NCI-H748 (cell line): ENCODE results near the gene EBF3.

Experiments used
- DNase-seq: peaks from one replicate; lab custom pipeline; 2025; ENCODE audit not compliant: unreplicated experiment; lab: John Stamatoyannopoulos, UW

Gene EBF3

DNA sequence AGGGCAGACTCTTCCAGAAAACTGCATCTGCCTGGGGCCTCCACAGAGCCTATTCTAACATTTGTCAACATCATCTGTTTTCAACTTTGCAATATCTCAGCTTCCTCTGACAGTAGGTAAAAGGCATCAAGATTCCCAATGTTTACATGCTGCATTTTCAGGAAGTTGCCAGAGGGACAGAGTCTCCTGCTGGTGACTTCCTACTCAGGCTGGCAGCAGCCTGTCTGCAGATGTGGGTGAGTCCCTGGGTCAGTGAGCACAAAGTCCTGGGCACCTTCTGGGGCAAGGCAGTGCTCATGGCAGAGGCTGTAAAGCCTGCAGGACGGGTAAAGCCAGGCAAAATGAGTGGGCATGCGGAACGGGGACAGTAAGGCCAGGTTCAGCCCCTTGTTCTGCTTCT is 69.4 kb downstream of the EBF3 start:
- no peak for DNase-seq

DNA sequence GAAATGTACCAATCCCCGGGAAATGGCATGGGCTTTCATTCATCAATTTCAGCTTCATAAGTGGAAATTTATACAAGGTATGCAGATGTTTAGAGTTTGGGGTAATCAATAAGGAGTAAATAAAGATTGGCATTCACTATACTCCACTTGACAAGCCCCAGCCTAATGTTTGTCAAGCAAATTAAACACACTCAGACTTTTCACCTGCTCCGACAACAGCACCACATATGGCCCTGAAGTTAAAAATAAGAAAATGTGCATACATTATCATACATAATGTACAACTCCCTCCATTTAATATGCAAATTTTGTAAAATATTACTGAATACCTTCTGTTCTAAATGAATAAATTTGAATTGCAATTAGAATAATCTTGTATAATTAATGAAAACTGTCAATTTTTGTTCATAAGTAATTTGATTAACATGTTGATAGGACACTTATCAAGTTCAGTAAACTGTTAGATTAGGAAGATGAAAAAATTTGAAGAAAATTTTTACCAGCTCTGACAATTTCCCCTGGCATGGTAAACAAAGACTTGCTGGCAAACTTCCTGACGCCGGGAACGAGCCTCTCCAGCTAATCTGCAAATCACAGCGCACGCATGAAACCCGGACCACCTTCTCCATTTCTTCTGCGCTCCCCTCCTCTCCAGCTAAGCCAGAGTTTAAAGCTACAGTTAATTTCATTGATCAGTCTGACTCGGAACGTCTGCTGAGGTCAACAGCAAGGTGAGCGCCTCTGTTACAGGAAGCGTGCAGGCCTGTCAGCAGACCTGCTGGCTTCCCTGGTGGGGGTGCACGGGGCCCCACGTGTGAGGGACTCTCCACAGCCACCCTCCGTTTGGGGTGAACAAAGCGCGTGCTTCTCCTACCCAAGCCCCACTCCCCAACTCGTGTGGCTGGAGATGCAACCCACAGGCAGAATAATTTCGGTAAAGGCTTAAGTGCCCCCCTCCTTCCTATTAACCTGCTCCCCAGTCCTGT is 70.7 kb downstream of the EBF3 start:
- peak; percentile 49 for DNase-seq

DNA sequence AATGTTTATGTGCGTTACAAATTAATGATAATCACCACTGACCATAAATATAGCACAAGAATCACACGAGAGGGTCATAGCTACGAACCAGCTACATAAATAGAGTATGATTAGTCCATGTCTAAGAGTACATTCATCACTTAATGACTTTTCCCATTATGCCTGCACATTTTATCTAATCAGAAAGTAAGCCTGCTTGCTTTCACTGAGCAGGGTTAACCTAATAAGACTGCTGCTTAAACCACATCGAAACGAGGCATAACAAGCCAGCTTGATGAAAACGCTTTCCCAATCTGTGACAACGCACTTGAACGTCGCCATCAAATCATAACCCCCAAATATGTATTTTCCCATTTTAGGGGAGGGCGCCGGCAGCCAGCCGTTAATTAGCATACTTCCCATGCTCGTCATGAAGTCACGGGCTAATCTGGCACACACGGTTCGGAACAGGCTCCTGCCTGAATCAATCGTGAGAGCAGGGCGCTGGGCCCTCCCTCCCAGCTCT is 71.5 kb downstream of the EBF3 start:
- peak; percentile 49 for DNase-seq

DNA sequence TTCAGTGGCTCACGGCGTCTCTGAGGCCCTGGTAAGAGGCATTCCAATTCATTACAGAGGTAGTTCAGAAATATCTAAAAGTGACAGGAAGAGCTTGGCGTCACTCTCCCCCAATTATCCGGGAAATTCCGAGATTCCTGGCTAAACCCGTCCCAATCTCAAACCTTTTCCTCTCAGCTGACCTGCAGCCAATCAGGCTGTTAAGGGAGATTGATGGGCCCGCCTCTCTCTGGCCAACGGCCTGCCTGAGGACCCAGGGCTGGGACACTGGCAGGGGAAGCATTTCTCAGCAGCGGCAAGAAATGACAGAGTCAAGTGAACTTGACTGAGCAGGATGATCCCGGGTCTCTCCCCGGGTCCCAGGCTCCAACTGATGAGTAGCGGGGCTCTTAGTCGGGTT is 72.3 kb downstream of the EBF3 start:
- DNase-seq, result no peak

DNA sequence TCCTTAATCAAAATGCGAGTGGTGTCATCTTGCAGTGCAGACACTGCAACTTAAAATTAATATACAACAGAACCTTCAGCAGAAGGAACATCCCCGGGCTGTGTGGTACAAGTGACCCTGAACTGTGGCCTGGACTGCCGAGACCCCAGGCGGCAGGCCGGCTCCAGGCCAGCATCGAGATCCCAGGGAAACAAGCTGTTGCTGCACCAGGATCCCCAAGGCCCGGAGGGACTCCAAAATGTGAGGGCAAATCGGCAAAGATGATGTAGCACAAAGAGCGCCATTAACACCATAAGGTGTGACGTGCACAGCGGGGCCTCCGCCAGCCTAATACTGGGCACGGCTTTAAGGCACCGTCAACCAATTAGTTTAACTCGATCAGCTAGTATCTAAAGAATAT is 73.9 kb downstream of the EBF3 start:
- no peak for DNase-seq

DNA sequence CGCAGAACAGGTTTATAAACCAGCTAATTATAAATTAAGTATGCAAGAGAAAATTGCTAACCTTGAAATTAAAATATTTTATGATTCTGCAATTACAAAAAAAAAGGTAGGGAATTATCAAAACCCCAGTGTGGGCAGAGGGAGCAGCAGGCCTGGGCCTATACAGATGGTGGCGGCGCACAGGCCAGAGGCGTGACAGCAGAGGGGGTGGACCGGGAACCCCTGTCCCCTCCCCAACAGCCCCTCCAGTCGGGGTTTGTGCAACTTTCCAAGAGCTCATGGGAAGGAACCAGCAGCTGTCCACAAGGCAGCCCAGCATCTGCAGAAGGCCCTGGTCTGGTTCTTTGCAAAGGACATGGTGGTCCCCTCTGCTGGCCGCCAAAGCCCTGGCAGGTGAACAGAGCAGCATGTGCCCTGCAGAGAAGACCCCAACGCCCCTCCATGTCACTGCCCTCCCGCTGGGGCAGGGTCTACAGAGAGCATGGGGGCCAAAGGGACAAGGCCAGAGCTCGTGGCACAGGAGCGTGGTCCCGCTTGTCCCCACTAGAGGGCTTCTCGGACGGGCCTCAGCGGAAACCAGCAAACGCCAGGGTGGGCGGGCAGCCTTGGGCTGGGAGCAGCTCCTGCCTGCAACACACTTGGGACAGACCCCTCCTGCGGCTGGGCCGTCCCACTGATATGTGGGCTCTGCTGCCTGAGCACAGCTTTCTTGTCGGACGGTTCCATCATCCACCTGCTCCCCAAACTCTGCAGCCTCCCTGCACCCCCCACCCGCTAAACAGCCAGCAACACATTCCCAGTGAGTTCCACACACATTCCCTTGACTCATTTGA is 75.1 kb downstream of the EBF3 start:
- DNase-seq, result peak; percentile 15

DNA sequence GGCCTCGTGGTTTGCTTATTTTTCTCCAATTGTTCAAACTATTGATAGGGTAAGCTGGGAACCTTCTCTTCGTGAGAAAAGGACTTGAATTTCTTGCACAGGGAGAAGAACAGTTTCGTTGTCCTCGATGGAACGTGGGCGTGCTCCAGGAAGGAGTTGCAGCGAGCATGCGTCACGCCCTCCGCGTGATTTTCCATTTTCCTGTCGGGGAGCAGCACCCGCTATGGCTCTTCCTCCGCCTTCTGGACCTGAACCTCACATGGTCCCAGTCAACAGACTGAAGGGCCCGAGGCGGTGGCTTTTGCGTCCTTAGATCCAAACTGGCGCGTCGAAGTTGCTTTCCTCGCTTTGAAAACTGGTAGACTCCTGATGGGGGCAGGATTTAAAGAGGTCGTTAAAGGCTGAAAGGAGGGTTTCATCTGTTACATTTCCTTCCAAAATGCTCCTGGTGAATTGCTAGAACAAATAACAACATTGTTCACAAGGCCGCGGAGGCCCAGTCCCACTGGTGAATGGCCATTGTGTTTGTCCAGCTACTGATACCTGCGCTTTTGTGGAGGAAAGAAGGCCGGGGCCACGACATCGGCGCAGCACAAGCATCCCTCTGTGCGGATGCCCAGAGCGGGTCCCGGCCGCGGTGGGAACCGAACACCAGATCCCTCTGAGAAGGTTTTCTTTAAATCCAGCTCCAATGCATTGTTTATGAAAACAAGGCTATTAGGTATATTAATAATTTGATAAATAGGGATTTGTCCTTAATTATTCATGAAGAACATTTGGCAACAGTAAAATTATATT is 75.9 kb downstream of the EBF3 start:
- DNase-seq, result no peak

DNA sequence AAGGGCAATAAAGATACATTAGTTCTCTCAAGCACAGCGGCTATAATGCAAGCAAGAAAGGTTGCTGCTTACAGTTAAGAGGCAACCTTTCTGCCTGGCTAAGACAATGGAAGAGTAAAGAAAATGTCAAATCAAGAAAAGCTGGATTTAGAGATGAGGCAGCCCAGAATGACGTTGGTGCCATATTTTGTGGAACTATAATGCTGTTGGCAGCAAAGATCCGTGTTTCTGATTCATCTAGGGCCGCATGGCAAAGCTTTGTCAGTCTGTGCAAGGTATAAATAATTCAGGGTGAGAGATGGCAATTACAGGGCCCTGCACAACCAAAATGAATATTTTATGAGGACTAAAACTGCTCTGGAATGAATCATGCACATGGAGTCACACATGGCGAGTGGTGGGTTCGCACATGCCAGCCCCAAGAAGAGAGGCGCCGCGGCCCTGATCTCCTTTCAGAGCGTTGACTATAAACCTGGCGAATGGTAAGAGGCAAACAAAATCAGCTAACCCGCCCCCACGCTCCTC is 76.6 kb downstream of the EBF3 start:
- DNase-seq, result no peak

DNA sequence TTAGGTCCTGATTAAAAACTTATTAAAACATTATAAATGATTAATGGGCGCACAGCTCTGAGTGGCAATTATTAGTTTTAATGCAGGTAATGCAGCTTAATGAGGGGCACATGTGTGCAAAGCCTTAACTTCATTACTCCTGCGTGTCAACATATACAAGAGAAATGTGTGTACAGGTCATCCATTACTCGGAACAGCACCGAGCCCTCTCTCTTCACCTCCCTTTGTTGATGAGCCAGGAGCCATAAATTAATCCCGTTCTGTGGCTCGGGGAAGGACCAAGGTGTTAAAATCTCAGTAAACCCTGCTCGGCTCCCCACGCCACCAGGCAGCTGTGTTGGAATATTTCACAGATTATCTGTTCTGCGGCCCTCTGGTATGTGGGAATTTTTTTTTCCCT is 77.8 kb downstream of the EBF3 start:
- no peak for DNase-seq

DNA sequence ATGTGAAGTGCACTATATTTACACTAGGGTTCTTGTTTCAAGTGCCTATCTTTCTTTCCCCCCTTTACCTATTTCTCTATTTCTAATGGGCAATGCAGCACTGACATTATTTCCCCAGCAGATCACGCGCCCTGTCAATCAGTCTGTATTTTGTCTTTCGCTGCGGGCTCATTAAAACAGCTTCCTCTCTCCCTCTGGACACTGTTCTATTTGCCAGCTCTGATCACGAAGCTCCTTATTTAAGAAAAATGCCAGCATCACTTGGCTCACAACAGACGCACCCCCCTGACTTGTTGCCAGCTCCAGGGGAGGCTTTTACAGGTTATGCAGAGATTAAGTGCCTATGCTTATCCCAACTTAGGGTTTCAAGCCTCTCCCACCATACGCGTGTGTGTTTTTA is 78.5 kb downstream of the EBF3 start:
- no peak for DNase-seq

DNA sequence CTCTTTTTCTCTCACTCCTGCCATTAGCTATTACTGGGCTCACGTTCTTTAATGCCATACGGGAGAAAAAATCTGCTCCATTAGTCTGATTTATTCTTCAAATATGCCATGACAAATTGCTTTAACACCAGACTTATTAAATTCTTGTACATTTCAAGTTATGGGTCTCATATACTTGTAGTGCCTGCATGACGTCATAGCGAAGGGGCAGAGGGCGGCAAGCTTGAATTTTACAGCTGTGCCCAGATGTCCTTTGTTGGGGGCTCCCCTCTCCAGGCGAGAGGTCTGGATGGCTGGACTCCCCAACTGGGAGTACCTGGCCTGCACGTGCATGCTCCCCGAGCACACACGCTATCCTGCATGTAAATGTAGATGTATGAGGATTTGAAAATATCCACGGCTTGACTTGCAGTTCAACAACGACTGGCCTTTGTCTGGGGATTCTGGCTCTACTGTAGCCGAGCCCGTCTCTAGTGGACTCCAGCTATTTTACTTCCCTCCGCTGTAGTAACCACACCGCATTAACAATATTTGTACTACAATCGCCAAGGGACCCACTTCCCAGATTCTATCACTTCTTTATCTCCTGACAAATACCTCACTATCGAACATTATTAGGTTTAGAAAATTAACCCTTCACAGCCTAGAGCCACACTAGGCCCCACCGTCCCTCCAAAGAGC is 79.5 kb downstream of the EBF3 start:
- no peak for DNase-seq

DNA sequence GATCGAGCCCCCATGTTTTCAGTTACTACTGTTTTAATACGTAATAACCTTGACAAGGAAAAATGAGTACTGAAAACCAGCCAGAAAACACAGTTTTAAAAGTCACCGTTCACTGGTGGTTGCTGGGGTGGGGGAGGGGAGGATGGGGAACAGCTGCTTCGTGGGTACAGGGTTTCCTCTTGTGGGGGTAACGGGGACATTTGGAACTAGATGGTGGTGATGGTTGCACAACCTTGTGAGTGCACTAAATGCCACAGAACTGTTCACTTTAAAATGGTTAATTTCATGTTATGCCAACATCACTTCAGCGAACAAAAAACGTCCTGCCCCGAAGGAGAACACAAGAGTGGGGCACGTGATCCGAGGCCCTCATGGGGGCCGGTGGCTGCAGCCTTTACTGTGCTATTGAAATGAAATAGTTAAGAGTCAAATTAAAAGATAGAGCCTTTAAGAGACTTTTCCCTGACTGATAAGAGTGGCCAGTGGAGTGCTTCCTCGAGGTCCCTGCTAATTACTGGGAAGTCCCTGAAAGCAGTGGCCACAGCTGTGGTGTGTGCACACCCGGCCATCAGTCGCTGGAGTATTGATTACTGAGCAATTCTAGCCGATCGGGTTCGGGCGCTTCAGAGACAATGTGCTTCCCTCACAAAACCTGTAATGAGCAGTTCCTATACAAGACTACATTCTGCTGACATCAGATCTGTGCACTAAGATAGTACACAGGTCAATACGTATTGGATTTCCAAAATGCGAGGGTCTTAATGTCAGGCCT is 80.3 kb downstream of the EBF3 start:
- DNase-seq, result no peak

DNA sequence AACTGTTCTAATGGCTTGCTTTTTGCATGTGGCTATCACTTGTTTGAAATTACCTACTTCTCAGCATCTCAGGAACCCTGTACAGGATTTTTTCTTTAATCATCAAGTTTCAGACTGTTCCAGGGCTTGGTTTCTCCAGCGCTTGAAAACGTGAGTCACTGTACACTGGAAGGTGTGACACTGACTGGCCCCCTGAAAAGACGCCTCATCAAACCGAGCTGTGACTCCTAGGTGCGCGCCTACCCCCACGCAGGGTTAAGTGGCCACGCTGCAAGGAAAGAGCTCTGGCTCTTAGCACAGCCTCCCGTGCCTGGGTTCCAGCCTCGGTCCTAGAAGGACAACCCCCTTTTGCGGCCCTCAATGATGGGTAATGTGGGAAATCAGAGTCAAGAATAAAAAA is 81.0 kb downstream of the EBF3 start:
- DNase-seq, result no peak

DNA sequence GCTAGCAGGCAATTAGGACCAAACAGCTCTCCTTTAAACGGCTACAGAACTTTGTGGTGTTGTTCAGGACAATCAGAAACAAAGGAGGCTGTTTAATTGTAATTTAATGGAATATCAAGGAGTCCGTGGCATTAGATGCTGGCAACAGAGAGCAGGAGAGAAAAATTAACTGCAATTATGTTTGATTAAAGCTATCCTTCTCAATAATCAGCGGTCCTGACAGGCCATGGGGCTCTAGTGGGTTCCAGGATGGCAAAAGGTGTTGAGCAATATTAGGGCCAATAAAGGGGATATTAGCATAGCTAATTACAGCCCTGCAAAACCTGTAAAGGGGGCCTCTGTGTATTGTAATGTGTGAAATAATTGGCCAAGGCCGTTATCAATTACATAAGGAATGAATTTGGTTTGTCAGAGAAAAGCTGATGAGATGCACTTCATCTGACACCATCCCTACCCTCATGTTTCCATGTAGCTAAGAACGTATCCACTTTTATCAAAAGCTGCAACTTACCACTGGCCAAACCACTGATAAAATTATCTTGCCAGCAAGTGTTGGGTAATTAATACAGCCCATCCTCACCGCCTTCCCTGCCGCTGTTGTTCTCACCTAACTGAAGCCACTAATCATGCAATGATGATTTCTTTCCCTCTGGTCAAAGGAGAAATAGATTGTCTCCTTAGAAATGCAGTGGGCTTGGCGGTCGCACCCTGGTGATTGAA is 81.6 kb downstream of the EBF3 start:
- peak; percentile 72 for DNase-seq

DNA sequence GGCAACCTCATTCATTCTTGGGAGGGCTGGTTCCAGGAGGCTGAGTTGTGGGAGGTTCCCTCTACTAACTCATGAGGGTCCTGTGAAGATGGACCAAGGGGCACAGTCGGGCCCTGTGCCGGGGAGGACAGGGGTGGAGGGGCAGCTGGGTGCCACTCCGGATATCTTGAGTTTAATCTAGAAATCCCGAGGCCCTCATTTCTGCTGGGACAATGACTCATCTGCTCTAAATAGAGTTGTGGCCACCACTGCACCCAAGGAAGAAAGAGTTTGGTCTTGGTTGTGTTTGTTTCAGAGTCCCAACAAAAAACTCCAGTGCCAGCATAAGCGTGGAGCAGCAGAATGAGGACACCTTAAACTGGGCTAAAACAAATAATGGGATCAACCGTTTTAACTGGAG is 82.4 kb downstream of the EBF3 start:
- no peak for DNase-seq

DNA sequence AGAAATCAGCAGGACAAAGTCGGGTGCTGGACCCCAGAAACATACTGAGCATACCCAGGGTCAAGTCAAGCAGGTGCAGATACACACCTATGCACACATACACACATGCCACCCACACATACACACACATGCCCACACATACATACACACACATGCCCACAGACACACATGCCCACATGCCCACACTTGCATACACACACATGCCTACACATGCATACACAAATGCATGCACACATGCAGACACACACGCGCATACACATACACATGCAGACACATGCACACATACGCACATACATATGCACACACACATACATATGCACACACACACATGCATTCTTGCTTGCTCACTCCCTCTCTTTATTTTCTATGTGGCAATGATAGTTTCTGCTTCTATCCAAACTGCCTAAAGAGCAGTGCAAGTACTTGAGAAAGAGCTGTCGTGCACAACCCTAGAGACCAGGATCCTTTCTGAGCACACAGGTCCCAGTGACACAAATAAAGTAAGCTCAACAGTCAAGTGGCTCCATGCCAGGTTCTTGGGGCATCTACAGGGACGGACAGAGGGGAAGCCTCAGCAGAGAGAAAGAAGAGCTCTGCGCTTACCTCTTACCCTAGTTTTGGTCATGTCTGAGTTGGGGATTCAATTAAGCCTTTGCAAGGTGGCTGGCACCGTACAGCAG is 83.7 kb downstream of the EBF3 start:
- peak; percentile 81 for DNase-seq

DNA sequence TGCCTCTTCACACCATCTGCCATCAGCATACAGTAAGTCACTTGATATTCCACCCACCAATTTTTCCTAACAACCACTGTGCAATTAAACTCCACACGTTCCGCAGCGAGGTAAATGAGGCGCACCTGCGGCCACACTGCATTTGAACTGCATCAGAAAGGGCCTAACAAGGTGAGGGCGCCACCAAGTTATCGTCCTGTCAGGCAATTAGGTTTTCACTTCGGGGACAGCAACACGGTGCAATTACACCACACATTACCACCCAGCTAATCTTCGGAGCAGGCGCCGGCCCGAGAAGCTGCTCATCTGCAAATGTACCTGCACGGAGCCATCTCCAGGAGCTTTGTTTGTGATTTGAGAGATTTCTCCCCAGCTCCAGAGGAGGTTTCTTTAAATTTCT is 84.4 kb downstream of the EBF3 start:
- DNase-seq, result peak; percentile 95

DNA sequence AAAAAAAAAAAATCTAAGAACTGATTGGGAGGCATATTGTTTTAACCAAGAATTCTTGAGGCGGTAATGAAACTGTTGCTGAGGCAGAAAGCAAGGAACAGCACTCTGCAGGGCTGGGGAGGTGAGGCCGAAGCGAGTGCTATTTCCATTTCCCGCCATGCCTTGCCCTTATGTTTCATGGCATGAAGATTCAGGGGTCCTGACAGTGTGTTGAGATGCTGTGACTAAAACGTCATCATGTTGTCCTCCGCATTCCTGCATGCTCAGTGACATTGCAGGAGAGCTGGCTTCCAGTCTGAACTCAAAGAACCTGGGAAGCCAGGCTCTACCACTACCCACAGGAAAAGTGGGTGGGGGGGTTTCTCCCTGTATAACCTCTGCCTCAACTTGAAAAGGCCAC is 85.2 kb downstream of the EBF3 start:
- DNase-seq, result no peak
